Mesodermal cell (in vitro differentiated cells): ENCODE data around the gene PSMD11.
"Not testable (repeated sequence)": the region's sequence is repeated elsewhere in the genome, so short reads cannot be mapped to it uniquely, and the experiment has no call there.

ENCODE experiments used
- H3K27ac ChIP-seq: 2 replicates; pipeline ENCODE4 v1.7.0; 2013; ENCODE audit warnings: mild to moderate bottlenecking, low read depth, low read length, moderate library complexity; ENCODE audit not compliant: severe bottlenecking
- H3K36me3 ChIP-seq: 2 replicates; pipeline ENCODE4 v1.7.1; 2013; ENCODE audit warnings: mild to moderate bottlenecking, low read length, moderate library complexity; ENCODE audit not compliant: control insufficient read depth, insufficient read depth
- H3K4me1 ChIP-seq: one replicate; pipeline ENCODE4 v1.7.1; 2013; ENCODE audit warnings: mild to moderate bottlenecking, low read length; ENCODE audit not compliant: insufficient read depth, control insufficient read depth, poor library complexity, severe bottlenecking
- H3K4me3 ChIP-seq: 2 replicates; pipeline ENCODE4 v1.7.0; 2013; ENCODE audit warnings: low read length, control low read depth, mild to moderate bottlenecking; ENCODE audit not compliant: insufficient read depth, poor library complexity, severe bottlenecking; ENCODE audit errors: extremely low read depth
- H3K9me3 ChIP-seq: 2 replicates; pipeline ENCODE4 v1.7.1; 2013; ENCODE audit warnings: mild to moderate bottlenecking, low read length, moderate library complexity; ENCODE audit not compliant: control insufficient read depth
- WGBS, 2 experiments: methylation state at CpG; one replicate each; pipeline ENCODE4 v1.1.5; 2013; ENCODE audit warnings: missing lambda C conversion rate in 2 of 2; ENCODE audit not compliant: insufficient coverage in 2 of 2; 5-methylcytosine and 5-hydroxymethylcytosine counted together

Gene PSMD11

DNA sequence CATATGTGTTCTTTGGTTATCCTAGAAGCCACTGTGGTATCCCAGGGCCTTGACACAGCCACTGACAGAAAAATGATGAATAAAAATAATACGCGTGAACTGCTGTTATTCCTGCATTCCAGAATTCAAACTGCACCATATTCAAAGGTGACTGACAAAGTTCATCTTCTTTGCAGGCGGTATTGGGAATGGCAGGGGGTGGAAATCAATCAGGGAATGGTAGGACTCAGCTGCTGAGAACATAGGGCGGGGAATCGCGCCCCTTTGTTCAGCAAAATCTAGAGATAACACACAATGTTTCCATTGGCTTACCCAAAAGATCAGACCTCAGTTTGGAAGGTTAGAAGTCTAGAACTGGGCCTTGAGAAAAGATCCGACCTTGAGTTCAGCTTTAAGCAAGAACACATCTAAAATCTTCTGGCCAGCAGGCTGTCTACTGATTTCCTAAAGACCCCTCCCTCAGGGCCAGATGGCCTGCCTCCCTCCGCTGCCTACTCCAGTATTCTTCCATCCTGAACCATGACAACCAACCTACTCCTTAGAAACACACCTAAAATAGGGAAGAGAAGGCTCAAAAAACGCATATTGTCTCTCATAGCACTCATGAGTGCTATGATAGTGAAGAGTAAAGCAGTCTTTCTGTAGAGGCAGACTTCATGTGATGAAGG, 76.6 kb downstream of the PSMD11 start:
- 73 to 80% methylated on average over 2 to 4 of the region's 9 CpGs for WGBS, 2 experiments
- Histone ChIP-seq H3K4me3 (no peak overlapping the region), H3K27ac (peak overlapping the region; percentile 95), H3K4me1 (peaks cover 44% of the 10 kb centered on the region), H3K36me3 (no peaks in the 10 kb centered on the region), H3K9me3 (no peaks in the 10 kb centered on the region)

DNA sequence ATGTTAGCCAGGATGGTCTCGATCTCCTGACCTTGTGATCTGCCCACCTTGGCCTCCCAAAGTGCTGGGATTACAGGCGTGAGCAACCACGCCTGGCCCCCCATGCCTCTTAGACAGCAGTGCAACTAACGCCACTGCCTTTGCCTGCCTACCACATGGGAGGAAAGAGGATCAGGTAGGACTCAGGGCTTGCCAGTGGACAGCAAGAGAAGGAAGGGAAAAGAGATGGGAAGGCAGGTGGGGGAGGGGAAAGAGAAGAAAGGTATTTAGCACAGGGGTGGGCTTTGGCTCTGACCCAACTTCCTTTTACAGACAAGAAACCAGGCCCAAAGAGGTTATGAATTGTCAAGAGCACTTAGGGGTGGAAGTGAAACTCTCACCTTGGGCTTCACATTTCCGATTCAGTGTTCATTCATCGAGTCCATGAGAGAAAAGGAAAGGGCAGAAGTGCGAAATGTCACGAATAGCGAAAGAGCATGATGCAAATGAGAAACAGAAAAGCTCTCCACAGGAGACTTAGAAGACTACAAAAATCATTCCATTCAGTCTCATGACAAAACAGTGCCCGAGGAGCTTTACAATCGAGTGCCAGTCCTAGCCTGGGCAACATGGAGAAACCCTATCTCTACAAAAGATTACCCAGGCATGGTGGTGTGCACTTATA, 78.8 kb downstream of the PSMD11 start:
- WGBS, 2 experiments: 81 to 88% methylated on average over 7 to 8 of the region's 11 CpGs
- Histone ChIP-seq H3K36me3 (no peaks in the 10 kb centered on the region), H3K9me3 (no peaks in the 10 kb centered on the region), H3K4me3 (no peak overlapping the region), H3K27ac (no peak overlapping the region), H3K4me1 (peaks cover 37% of the 10 kb centered on the region)

DNA sequence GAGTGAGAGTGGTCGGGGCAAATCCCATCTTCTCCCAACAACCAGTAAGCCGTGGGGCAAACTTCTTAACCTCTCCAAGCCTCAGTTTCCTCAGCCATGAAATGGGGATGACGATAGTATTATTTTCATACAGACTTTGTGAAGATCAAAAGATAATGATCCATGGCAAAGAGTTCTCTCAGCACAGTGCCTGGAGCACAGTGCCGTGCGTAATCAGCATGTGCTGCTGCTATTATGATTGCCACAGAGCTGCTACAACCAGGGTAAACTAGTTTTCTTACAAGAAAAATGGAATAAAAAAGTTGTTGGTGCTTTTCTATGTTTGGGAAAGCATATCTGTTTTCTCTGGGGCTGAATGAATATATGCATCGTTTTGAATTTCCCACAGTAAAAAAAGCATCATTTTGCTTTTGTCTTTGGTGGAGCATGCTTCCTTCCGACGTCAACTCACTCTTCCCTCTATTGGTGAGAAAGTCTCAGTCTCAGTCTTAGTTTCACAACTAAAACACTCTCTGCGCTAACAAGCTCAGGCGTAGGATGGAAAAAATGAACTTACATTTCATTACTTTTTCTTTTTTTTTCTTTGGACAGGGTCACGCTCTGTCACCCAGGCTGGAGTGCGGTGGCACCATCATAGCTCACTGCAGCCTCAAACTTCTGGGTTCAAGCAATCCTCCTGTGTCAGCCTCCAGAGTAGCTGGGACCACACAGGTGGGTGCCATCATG, 79.7 kb downstream of the PSMD11 start:
- H3K4me3 ChIP-seq: no peak overlapping the region
- H3K36me3 ChIP-seq: no peaks in the 10 kb centered on the region
- 88 to 90% methylated on average over 8 of the region's 12 CpGs for WGBS, 2 experiments
- peaks cover 33% of the 10 kb centered on the region for H3K4me1 ChIP-seq
- H3K9me3 ChIP-seq: no peaks in the 10 kb centered on the region
- H3K27ac ChIP-seq: no peak overlapping the region

DNA sequence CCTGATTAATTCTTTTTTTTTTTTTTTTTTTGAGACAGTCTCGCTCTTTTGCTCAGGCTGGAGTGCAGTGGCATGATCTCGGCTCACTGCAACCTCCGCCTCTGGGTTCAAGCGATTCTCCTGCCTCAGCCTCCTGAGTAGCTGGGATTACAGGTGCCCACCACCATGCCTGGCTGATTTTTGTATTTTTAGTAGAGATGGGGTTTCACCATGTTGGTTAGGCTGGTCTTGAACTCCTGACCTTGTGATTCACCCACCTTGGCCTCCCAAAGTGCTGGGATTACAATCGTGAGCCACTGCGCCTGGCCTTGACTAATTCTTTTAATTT, 80.2 kb downstream of the PSMD11 start:
- not testable (repeated sequence) for H3K9me3 ChIP-seq, H3K36me3 ChIP-seq, H3K27ac ChIP-seq, H3K4me3 ChIP-seq
- H3K4me1 ChIP-seq: peaks cover 30% of the 10 kb centered on the region
- WGBS, 2 experiments: 85 to 90% methylated on average over 2 of the region's 6 CpGs

DNA sequence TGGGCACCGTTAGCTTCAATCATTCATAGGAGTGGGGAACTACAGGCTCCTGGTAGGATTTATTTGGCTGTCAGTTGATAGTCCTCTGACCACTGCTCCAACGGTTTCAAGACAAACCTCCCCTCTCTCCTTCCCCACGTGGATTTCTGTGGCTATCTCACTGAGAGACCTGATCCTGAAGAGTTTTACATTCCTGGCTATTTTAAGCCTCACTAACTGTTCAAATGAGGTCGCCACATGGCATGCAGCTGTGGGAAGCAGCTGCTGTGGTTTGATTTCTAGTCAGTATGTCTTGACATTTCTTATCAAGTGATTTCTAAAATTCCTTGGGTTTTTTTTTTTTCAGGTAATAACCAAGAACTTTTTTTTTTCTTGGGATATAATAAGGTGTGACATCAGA, 80.8 kb downstream of the PSMD11 start:
- peaks cover 26% of the 10 kb centered on the region for H3K4me1 ChIP-seq
- no peaks in the 10 kb centered on the region for H3K9me3 ChIP-seq
- WGBS, 2 experiments: 80% methylated on average over 1 of the region's 4 CpGs; no CpG with 5 or more reads in 1 of the 2 experiments

DNA sequence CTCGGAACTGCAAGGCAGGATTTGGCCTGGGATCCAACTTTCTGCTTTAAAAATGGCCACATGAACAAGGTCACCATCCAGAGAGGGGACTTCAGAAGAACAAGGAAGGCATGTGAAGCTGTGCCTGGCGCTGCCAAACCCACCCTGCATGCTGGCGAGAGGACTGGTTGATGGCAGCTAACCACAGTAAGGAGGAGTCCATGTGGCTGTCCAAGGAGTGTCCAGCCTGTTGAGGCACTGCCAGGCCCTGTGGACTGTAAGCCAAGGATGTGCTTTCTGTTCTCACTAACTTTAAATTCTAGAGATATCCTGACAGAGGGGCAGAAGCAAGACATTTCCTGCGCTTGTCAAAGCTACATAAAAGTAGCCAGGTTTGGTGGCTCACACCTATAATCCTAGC, 82.8 kb downstream of the PSMD11 start:
- peaks cover 12% of the 10 kb centered on the region for H3K4me1 ChIP-seq
- H3K36me3 ChIP-seq: no peaks in the 10 kb centered on the region
- no peak overlapping the region for H3K4me3 ChIP-seq
- no peaks in the 10 kb centered on the region for H3K9me3 ChIP-seq
- no peak overlapping the region for H3K27ac ChIP-seq
- 91 to 96% methylated on average over 3 to 4 of the region's 4 CpGs for WGBS, 2 experiments

More for the DNA sequence above, 80.8 kb downstream of the PSMD11 start:
- H3K36me3 ChIP-seq: no peaks in the 10 kb centered on the region
- peak overlapping the region; percentile 29 for H3K27ac ChIP-seq
- H3K4me3 ChIP-seq: no peak overlapping the region

DNA sequence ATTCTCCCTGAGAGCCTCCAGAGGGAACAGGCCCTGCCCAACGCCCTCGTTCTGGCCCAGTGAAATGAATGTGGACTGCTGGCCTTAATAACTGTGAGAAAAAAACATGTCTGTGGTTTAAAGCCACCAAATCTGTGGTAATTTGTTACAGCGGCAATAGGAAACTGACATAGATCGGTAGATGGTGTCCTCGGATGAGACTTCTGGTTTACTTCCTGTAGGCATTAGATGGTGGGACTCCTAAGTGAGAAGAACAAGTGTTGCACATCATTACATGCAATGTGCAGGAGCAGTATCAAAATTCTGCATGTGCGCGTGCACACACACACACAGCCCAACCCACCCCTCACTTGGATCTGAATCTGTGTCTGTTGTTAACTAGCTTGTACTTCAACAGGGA, 84.5 kb downstream of the PSMD11 start:
- Histone ChIP-seq H3K9me3 (no peaks in the 10 kb centered on the region), H3K27ac (no peak overlapping the region), H3K4me3 (no peak overlapping the region), H3K4me1 (peaks cover 9% of the 10 kb centered on the region), H3K36me3 (no peaks in the 10 kb centered on the region)
- WGBS, 2 experiments: 93 to 100% methylated on average over 5 of the region's 7 CpGs

DNA sequence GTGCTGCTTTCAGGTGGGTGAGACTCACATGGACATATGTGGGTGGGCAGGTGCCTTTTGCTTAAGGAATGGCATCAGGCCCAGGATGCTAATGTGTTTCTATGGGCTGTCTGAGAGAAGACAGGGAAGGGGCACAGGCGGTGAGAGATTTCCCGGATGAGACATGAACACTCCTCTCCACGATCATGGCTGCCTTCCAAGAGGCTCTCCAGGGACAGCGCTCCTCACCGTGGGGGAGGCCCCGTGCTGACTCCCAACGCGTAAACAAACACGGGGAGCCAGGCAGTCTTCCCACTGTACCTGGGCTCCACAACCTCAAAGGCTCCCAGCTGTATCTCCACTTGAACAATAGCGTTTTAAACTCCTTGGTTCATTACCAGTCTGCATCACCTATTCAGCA, 85.3 kb downstream of the PSMD11 start:
- Histone ChIP-seq H3K27ac (no peak overlapping the region), H3K4me1 (peaks cover 4% of the 10 kb centered on the region), H3K4me3 (no peak overlapping the region), H3K36me3 (no peaks in the 10 kb centered on the region), H3K9me3 (no peaks in the 10 kb centered on the region)
- 72 to 89% methylated on average over 10 of the region's 10 CpGs for WGBS, 2 experiments
